ENCODE data around the gene RSPH4A.
"Not testable (repeated sequence)": the region's sequence is repeated elsewhere in the genome, so short reads cannot be mapped to it uniquely, and the experiment has no call there.

The RSPH4A gene

GRCh38 chr6:116629563-116629981 lies 13.3 kb downstream of the RSPH4A start:
- DNase-seq = no peak

GRCh38 chr6:116631379-116631990 lies 15.2 kb downstream of the RSPH4A start:
- DNase-seq = peak; percentile 63

GRCh38 chr6:116633685-116634084 lies 17.4 kb downstream of the RSPH4A start:
- no peak for DNase-seq

GRCh38 chr6:116648156-116648555 lies 31.9 kb downstream of the RSPH4A start:
- no peak for DNase-seq

- no peak for DNase-seq
Observed at GRCh38 chr6:116649129-116649528, 32.9 kb downstream of the RSPH4A start.

GRCh38 chr6:116651916-116652315 lies 35.6 kb downstream of the RSPH4A start:
- DNase-seq = no peak

GRCh38 chr6:116661594-116661993 lies 45.3 kb downstream of the RSPH4A start:
- no peak for DNase-seq

- DNase-seq = no peak
Observed at GRCh38 chr6:116662202-116662601, 45.9 kb downstream of the RSPH4A start.

GRCh38 chr6:116663308-116663707 lies 47.0 kb downstream of the RSPH4A start:
- no peak for DNase-seq

GRCh38 chr6:116664169-116664568 lies 47.9 kb downstream of the RSPH4A start:
- not testable (repeated sequence) for DNase-seq

- no peak for DNase-seq
Observed at GRCh38 chr6:116665464-116665863, 49.2 kb downstream of the RSPH4A start.

- DNase-seq = no peak
Observed at GRCh38 chr6:116666869-116667268, 50.6 kb downstream of the RSPH4A start.

- DNase-seq = no peak
Observed at GRCh38 chr6:116667623-116668022, 51.3 kb downstream of the RSPH4A start.

- DNase-seq = no peak
Observed at GRCh38 chr6:116672306-116672705, 56.0 kb downstream of the RSPH4A start.

GRCh38 chr6:116676021-116676420 lies 59.7 kb downstream of the RSPH4A start:
- DNase-seq = no peak

- peak; percentile 87 for DNase-seq
Observed at GRCh38 chr6:116680880-116681672, 64.8 kb downstream of the RSPH4A start, which contains the start of gene KPNA5. TSS of gene KPNA5 (plus strand) at chr6:116681211. CDS start at chr6:116681335, 124 bp downstream.

GRCh38 chr6:116682334-116682712 lies 66.0 kb downstream of the RSPH4A start:
- DNase-seq = peak; percentile 9

All from DMS153 (cell line).